Stimulated activated CD4-positive, alpha-beta T cell treated with anti-CD3 and anti-CD28 coated beads, Interleukin-4, amount 100 ng/mL, for 4 hours (primary cell): ENCODE data around the gene QPRT.
"Not testable (repeated sequence)": the region's sequence is repeated elsewhere in the genome, so short reads cannot be mapped to it uniquely, and the experiment has no call there.

Source experiments
- DNase-seq, 2 experiments: peaks; one replicate each; pipeline ENCODE4 v3.0.0-alpha.2; 2020

Gene QPRT

GRCh38 chr16:29694384-29695195 lies 15.6 kb downstream of the QPRT start:
- DNase-seq = no peak

GRCh38 chr16:29695675-29696074 lies 16.7 kb downstream of the QPRT start:
- not testable (repeated sequence) for DNase-seq

GRCh38 chr16:29696881-29697331 lies 17.9 kb downstream of the QPRT start:
- DNase-seq = no peak

GRCh38 chr16:29697391-29697790 lies 18.4 kb downstream of the QPRT start:
- DNase-seq = no peak

DNA sequence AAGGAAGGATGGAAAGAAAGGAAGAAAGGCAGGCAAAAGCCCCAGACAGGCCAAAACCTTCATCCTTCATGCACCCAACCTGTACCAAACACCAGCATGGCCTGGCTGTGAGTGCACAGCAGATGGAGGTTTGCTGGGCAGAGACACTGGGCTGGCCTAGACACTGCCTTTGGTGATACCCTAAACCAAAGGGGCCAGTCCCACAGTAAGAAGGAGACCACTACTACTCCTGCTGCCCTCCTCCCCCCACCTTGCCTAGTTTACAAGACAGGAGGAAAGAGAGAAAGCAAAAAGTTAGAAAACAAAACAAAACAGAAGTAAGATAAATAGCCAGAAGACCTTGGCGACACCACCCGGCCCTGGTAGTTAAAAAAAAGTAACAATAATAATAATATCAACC lies 19.1 kb downstream of the QPRT start:
- DNase-seq = no peak

- DNase-seq = no peak
Measured at GRCh38 chr16:29698484-29699323, 19.7 kb downstream of the QPRT start.

DNA sequence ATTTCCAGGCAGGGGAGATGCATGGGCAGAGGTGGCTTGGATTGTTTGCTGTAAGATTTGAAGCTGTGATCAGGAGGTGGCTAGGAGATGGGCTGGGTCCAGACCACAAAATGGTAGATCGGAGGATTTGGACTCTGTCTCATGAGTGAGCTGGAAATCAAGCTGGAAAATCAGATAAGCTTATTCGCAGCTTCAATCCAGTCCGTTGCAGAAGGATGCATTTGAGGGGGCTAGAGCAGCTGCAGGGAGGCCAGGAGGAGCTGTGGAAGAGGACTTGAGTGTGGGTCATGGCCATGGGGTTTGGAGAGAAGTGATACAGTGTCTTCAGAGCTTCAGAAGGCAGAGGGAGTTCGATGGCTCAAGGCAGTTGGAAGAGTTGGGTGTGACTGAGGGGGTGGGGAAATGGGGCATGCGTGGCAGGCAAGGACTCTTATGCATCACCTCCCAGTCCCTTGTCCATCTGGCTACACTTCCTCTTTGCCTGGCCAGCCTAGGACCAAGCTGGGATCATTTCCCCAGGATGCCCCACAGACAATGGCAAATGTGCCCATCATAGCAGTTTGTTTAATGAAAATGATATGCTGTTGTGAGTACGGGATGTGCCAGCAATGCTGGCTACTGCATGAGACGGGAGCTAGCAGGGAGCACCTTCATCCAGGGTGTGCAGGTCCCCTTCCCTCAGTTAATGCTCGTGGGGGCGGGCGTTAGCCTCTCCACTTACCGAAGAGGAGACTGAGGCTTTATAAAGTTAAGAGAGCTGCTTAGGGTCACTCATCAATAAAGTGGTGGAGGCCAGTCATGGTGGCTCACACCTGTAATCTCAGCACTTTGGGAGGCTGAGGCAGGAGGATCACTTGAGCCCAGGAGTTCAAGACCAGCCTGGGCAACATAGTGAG lies 20.6 kb downstream of the QPRT start:
- DNase-seq = no peak

GRCh38 chr16:29700253-29700987 lies 21.4 kb downstream of the QPRT start:
- DNase-seq = peak; percentile 67 to 71

DNA sequence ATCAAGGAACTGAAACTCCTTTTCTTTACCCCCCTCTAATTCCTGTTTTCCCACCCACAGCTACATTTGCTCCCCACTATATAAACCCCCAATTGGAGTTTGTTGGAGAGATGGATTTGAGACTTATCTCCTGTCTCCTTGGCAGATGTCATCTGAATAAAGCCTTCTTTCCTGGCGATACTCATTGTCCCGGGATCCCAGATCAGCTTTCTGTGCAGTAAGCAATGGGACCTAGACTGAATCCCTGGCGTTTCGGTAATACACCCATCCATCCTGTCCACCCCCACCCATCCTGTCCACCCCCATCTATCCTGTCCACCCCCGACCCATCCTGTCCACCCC lies 22.2 kb downstream of the QPRT start:
- no peak for DNase-seq

GRCh38 chr16:29702269-29702668 lies 23.3 kb downstream of the QPRT start:
- peak in 1 of 2 experiments; percentile 26 for DNase-seq

DNA sequence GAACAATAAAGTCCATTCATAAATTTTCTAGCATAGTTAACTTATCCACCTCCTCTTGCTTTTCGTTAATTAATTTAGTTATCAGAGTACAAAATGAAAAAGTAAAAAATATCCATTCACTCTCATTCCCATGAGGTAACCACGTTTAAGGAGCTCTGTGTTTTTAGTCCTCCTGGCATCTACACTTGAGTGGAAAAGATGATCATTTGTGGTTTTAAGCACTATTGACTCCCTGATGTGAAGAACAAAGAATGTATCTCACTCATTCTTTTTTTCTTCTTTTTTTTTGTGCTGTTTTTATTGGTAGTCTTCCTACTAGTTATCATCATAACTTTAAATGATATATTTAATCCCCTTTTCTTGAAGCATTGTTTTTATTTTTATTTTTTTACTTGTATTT lies 26.1 kb downstream of the QPRT start:
- no peak for DNase-seq

- DNase-seq = not testable (repeated sequence)
Measured at GRCh38 chr16:29707160-29707559, 28.2 kb downstream of the QPRT start.

DNA sequence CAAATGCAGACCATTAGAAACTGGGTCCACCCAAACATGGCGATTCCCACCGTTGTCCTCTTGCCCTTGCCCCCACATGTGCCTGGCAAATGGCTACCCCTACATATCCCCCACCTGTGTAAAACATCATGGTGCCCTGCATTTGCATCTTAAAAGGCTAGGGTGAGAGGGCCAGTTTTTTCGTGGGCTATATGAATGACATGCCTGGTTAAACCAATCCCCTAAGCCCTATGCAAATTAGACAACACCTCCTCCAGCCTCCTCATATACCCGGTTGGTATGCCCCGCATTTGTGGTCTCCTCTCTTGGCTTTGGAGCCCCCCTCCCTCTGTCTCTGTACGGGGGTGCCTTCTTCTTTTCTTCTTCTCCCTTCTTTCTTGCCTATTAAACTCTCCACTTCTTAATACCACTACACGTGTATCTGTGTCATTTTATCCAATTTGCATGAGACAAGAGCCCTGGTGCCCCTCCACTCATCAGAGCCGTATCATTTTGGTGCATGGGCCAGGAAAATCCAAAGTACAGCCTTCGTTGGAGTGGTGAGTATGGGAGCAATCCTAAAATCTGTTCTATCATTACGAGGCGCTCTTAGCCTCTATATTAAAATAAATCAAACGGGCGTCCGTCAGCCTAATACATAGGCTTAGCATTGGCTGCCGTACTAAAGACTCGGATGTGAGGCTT lies 30.1 kb downstream of the QPRT start:
- DNase-seq = no peak

DNA sequence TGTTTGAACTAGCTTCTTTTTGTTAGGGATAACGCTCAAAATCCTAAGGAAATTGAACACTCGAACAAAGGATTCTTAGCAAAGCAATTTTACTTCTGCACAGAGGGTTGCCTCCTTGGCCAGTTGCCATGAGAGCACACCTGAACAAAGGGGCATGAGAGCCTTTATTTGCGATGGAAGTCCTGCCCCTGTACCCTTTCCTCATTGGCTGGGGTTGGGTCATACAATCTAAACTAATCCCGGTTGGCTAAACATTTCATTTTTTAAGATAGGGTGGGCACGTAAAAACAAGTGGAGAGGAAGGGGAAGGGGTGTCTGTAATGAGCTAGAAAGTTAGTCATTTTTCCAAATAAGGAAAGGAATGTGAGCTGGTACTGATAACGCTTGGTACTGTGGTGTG lies 30.7 kb downstream of the QPRT start:
- DNase-seq = not testable (repeated sequence)

GRCh38 chr16:29710227-29711219 lies 31.5 kb downstream of the QPRT start:
- peak in 1 of 2 experiments; percentile 44 for DNase-seq

DNA sequence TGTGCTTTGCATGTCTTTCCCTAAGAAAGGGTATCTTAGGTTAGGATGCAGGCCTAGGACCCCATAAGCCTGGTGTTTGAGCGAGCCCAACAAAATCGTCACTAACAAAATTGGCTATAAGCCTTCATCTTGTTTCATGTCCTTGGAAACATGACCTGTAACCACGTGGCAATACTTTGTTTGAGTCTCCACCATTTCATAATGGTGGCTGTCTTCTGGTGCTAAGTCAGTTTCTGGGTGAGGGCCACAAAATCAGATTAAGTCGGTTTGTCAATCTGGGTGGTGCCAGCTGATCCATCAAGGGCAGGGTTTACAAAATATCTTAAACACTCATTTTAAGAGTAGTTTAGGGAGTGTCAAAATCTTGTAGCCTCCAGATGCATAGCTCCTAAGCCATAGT lies 33.8 kb downstream of the QPRT start:
- DNase-seq = no peak

GRCh38 chr16:29714396-29714795 lies 35.4 kb downstream of the QPRT start:
- no peak for DNase-seq

DNA sequence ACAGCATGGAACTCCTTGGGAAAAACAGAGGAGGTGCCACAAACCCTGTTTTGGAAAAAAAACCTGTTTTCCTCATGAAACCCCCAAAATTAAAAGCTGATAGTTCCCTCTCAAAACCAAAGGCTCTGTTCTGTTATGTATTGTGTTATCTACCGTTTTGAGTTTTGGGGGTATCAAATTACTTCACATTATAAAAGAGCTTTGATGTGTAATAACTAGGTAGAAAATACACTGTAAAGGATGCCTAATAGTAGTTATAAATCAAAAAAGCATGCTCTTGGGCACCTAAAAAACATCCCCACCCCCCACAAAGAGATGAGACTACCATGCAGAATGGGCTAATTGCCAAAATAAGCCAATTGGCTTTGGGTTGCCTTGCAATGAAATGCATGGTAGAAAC lies 36.0 kb downstream of the QPRT start:
- DNase-seq = no peak

- DNase-seq = no peak
Measured at GRCh38 chr16:29717113-29717512, 38.1 kb downstream of the QPRT start.

GRCh38 chr16:29719063-29719462 lies 40.1 kb downstream of the QPRT start:
- DNase-seq = no peak
